Breast epithelium (tissue), 3 donors: ENCODE data around the gene KAT2B.

ENCODE experiments used
- POLR2A ChIP-seq: fragments of 450-650 bp; IDR thresholded peaks from one replicate; pipeline ENCODE4 v1.6.1; 2016; ENCODE audit warnings: antibody characterized with exemption, mild to moderate bottlenecking, moderate library complexity
- POLR2AphosphoS5 ChIP-seq, 3 donors: sonication (generic); formaldehyde crosslinking; IDR thresholded peaks; one replicate each; pipeline ENCODE4 v1.6.1; 2017; ENCODE audit warnings: antibody characterized with exemption in 3 of 3
- TF ChIP-seq, protein P1 (sequence below), 3 donors: fragments of 450-650 bp; IDR thresholded peaks; one replicate each; pipeline ENCODE4 v1.5.1; 2016 to 2017; ENCODE audit warnings: antibody characterized with exemption in 3 of 3, mild to moderate bottlenecking in 3 of 3, moderate library complexity in 3 of 3

DNA sequence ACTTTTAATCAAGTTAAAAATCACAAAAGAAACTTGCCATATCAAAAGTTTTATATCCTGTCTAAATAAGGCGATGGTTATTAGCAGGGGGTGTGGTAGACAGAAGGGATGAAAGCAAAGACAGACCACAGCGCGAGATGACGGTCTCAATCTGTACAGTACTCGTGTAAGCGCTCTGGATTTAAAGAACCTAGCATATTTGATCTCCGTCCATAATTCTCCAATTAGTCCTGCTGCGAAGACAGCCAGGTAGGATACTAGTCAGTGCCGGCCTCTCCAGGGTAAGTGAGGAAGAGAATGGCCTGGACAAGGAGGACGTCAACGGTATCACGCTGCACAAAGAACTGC lies 145.1 kb downstream of the KAT2B start:
- TF ChIP-seq POLR2A, result no peak
- TF ChIP-seq, protein P1, sequence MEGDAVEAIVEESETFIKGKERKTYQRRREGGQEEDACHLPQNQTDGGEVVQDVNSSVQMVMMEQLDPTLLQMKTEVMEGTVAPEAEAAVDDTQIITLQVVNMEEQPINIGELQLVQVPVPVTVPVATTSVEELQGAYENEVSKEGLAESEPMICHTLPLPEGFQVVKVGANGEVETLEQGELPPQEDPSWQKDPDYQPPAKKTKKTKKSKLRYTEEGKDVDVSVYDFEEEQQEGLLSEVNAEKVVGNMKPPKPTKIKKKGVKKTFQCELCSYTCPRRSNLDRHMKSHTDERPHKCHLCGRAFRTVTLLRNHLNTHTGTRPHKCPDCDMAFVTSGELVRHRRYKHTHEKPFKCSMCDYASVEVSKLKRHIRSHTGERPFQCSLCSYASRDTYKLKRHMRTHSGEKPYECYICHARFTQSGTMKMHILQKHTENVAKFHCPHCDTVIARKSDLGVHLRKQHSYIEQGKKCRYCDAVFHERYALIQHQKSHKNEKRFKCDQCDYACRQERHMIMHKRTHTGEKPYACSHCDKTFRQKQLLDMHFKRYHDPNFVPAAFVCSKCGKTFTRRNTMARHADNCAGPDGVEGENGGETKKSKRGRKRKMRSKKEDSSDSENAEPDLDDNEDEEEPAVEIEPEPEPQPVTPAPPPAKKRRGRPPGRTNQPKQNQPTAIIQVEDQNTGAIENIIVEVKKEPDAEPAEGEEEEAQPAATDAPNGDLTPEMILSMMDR (IDR thresholded peaks at IDR 0.05), result no peak
- no peak for TF ChIP-seq POLR2AphosphoS5 (IDR thresholded peaks at IDR 0.05)
